Stimulated activated CD8-positive, alpha-beta memory T cell treated with anti-CD3 and anti-CD28 coated beads, Interleukin-7, amount 100 ng/mL, for 48 hours (primary cell): Measurements from ENCODE around the gene PRDX6.
"Not testable (repeated sequence)": the region's sequence is repeated elsewhere in the genome, so short reads cannot be mapped to it uniquely, and the experiment has no call there.

ENCODE experiments used
- DNase-seq, 2 donors: peaks; one replicate each; pipeline ENCODE4 v3.0.0-alpha.2; 2020; ENCODE audit warnings: low read depth in 1 of 2; ENCODE audit errors: extremely low read depth in 1 of 2

Gene PRDX6

DNA sequence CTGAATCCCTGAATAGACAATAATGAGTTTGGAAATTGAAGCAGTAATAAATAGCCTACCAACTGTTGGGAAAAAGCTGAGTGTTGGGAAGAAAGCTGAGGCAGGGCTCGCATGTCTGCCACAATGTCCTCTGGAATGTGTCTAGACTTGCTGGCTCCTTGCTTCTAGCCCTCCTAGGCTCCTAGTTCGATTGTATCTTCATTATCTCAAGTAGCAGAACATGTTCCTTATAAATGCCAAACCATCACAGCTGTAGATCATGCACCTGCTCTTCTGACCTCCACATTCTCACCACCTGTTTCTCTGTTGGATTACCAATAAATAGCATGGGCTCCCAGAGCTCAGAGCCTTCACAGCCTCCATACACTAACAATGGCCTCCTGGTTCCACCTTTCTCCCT, 12.9 kb upstream of the PRDX6 start:
- DNase-seq: not testable (repeated sequence)

GRCh38 chr1:173467426-173467825, 9.7 kb upstream of the PRDX6 start:
- no peak for DNase-seq

DNA sequence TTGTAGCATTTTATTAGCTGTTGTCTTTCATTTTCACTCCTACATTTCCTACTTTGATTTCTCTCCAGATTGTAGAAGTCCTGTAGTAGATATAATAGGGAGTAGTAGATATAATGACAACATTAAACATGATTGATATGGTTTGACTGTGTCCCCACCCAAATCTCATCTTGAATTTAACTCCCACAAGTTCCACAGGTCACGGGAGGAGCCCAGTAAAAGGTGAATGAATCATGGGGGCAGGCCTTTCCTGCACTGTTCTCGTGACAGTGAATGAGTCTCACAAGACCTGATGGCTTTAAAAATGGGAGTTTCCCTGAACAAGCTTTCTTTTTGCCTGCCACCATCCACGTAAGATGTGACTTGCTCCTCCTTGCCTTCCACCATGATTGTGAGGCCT, 7.5 kb upstream of the PRDX6 start:
- DNase-seq: no peak

DNA sequence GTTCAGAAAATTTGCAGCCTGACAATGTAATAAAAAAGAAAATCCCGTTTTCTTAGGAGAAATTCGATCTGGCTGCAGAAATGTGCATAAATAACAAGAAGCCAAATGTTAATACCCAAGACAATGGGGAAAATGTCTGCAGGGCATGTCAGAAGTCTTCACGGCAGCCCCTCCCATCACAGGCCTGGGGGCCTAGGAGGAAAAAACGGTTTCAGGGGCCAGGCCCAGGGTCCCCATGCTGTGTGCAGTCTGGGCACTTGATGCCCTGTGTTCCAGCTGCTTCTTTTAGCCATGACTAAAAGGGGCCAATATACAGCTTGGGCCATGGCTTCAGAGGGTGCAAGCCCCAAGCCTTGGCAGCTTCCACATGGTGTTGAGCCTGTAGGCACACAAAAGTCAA, 6.5 kb upstream of the PRDX6 start:
- no peak for DNase-seq

DNA sequence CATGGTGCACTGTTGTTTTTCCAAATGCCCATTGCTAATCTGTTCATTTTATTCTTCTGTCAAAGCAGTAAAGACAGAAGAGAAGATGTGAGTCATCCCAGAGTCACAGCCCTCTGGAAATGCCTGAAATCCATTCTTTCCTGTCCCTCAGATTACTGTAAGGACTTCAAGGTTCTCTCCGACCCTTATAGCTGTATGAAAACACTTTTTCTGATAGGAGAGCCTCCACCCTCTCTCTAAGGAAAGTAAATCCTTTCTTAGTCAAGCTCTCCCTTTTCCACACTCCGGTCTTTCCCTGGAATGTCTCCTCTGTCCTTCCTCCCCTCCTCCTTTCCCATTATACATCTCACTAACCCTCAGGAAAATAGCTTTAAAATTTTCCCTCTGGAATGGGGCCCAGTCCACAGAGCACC, 3.5 kb upstream of the PRDX6 start:
- no peak for DNase-seq

DNA sequence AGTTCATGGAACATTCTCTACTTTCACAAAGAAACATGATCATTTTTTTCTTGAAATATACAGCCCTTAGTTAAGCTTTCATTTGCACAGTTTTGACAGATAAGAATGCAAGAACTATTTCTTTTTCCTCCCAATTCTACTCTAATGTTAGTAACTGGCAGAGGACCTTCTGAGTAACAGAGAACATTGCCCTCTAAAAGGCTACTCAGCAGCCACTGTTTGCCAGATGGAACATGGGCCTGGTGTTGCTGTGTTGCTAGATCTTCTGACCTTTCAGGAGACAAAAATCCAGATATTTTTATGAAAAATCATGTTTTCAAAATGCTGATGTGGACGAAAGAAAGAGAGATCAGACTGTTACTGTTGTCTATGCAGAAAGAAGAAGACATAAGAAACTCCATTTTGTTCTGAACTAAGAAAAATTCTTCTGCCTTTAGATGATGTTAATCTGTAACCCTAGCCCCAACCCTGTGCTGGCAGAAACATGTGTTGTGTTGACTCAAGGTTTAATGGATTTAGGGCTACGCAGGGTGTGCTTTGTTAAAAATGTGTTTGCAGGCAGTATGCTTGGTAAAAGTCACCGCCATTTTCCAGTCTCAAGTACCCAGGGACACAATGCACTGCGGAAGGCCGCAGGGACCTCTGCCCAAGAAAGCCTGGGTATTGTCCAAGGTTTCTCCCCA, 2.9 kb upstream of the PRDX6 start:
- no peak for DNase-seq

- DNase-seq: not testable (repeated sequence)
Observed at GRCh38 chr1:173474780-173475421, 2.2 kb upstream of the PRDX6 start.

DNA sequence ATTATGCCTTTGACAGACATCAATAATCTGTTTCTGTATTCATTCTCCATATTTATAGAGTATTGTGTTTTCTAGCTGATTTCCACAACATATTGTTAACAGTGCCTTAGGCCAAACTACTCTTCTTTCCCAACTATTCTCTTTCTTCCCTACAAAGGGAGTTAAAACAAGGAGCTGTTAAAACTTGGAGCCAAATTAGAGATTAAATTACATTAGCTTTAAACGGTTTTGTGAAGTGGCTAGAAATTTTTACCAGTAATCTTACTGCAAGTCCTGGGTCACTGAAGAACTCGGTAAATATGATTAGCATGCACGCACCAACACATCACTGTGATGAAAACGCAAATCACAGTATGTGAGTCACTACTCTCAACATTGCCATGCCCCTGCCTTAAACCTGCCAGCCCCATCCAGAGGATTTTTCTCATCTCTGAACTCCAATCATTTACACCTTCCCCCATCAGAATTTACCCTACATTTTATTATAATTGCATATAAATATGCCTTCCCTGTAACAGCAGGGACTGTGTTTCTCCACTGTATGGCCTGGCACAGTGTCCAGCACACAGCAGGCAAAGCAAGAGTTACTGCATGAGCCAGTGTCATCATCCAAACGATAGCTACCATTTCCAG, 1.5 kb upstream of the PRDX6 start:
- peak in 1 of 2 donors; percentile 20 for DNase-seq

DNA sequence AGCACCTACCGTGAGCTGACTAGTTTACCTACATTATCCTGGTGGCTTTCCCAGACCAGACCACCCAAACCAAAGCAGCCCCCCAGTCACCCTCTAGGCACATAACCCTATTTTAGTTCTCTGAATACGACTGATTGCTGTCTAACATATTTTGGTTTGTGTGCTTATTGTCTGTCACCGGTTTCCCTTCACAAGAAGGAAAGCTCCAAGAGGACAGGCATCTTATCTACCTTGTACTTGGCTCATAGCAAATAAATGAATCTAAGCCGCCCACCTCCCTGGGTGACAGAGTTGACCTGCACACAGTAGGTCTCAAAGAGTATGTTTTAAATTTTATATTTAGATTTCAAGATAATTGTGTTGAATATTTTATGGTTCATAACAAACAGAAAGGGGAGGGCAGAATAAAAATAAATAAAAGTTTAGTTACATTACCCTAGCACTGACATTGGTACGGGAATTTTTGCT, 904 bp upstream of the PRDX6 start:
- DNase-seq: no peak

DNA sequence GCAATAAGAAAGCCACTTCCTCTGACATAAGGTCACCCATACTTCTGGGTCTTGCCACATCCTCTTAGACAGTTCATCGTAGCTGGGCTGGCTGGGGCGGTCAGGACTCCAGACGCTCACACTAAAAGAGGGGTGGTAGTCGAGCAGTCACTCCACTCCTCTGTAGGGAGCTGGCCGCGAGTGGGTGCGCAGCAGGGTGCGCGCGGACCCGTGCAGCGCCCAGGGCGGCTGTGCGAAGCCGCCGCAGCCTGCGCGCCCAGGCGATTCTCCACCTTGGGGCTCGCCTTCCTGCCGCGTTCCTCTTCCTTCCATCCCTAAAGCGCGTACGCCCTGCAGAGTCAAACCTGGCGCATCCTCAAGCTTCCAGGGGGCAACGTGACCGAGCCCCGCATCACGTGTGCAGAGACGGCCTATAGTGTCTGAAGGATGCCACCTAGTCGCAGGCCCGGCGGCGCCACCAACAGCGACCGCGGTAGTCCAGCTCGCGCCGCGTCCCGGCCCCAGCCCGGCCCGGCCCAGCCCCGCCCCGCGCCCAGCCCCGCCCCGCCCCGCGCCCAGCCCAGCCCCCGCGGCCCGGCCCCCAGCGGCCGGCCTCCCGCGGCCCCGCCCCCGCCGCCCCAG, 360 bp upstream of the PRDX6 start:
- peak; percentile 60 to 78 for DNase-seq

DNA sequence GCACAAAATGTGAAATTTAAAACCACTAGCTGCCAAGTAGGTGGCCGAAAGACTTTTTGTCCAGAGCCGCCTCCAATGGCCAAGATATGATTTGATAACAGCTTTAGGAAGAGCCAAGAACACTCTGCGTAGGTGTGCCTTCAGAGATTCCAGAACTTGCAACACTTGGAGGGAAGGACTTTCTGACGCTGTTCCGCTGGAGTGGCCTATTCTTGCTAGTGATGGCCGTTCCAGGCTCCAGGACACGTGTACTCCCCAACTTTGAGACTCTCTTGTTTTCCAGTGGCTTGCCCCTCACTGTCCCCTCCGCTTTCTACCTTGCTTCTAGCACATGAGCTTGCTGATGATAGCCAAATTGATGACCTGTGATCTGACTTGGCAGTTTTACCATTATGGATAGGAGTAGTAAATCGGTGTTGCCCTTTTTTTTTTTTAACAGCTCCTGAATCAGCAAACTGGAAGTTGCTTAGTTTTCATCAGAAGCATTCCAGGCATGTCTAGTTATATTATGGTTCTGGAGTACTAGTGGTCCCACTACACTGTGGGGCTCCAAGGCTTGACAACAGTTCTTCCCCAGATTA, 1.0 kb downstream of the PRDX6 start:
- DNase-seq: no peak

DNA sequence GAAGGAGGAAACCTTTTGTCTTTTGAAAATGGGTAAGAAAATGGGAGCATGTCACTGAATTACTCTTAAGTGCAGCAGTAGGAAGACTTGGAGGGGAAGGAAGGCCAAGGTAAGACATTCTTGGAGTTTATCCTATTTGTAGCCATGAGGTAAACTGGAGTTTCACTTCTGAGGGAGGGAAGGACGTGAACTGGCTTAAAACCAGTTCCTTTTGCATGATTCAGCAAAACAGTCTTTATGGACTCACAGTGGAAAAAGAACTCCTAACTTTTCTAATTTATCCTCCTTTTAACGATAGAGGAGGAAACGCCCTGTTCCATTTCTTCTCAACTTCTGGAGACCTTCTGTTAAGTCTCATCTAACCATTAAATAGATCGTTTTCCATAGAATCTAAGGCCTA, 2.5 kb downstream of the PRDX6 start:
- no peak for DNase-seq

GRCh38 chr1:173481195-173481772, 4.1 kb downstream of the PRDX6 start:
- no peak for DNase-seq

DNA sequence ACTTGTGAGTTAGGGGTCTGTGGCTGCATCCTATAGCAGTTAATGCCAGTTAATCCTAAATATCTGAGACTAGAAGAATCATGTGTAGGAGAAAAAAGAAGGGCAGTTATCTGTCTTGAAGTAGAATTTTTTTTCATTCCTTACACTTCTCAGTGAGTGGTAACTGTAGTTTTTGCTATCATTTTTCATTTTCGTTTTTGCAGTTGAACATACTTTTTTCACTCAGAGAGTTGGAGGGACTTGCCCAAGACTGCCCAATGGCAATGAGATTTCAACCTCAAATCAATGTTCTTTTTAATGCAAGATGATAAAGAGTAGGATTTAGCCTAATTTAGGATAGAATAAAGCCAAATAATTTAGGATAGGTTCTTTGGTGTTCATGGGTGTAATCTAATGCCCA, 5.5 kb downstream of the PRDX6 start:
- no peak for DNase-seq

DNA sequence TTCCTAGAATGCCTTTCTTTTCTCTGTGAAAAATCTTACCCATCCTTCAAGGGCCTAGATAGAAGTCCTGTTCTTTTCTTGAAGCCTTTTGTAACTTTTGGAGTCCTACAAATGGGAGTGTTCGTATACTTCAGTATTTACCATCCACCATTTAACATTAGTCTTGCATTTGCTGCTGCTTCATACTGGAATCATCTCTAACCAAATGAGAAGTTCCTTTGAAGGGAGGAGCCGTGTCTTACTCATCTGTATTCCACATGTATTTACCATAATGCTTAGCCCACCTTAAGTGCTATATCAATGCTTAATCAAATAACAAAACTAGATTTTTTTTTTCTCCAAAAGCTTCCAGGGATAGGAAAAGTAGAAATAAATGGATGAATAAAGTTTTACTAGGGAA, 7.1 kb downstream of the PRDX6 start:
- no peak for DNase-seq

- no peak for DNase-seq
Observed at GRCh38 chr1:173485401-173485800, 8.3 kb downstream of the PRDX6 start.

DNA sequence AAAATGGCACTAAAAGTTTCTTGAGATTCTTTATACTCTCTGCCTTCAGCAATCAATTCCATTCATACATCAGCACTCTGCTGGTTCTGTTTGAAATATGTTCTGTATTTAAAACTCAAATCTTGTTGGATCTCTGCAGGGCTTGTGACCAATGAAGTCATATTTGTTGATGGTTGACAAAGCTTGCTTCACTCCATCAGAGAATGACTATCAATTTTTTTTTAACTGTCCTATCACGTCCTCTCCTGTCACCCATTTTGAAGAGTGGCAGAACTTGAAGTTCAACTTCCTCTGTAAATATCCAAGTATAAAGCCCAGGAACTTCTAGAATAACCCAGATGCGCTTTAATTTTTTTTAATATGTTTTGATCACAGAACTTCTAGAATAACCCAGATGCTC, 10.9 kb downstream of the PRDX6 start:
- no peak for DNase-seq

DNA sequence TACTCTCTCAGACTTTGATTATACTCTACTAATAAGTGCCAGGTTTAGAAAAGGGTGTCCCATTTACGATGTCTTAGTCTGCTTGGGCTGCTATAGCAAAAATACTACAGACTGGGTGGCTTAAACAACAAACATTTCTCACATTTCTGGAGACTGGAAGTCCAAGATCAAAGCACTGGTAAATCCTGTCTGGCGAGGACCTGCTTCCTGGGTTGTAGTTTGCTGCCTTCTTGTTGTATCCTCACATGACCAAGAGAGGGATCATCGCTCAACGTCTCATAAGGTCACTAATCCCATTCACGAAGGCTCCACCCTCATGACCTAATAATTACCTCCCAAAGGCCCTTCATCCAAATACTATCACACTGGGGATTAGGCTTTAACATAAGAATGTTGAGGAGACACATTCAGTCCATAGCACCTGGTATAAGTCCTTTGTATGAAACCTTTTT, 12.0 kb downstream of the PRDX6 start:
- DNase-seq: no peak

DNA sequence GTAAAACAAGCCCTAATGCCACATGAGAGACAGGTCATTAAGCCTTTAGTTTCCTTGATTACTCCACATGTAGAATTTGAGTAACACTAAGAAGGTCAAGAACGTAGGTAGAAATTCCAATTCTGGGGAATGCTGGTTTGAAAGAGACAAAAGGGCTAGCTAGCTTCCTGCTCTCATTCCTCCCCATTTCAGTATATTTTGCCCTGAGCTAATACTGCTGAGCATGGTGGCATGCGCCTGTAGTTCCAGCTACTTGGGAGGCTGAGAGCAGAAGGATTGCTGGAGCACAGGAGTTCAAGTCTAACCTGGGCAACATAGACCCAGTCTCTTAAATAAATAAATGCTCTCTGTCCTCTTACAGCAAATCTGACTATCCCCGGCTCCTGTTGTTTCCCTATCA, 12.8 kb downstream of the PRDX6 start:
- no peak for DNase-seq

DNA sequence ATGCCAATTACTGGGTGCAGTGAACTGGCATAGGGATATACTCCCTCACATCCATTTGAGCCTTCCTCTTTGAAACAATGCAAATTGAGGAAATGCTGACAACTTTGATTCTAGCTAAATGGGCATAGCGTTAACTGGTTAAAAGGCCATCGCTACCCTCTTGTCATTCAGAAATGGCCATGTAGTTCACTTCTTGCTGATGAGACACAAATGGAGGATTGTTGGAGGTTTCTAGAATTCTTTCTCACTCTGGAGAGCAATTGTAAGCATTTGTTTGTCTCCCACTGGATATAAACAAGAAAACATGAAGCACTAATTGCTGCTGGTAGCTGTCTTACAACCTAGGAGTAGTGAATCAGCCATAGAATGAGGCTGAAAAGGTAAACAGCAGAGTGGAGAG, 14.4 kb downstream of the PRDX6 start:
- DNase-seq: no peak

DNA sequence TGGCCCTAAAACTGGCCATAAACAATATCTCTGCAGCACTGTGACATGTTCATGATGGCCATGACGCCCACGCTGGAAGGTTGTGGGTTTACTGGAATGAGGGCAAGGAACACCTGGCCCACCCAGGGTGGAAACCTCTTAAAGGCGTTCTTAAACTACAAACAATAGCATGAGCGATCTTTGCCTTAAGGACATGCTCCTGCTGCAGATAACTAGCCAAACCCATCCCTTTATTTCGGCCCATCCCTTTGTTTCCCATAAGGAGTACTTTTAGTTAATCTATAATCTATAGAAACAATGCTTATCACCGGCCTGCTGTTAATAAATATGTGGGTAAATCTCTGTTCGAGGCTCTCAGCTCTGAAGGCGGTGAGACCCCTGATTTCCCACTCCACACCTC, 16.0 kb downstream of the PRDX6 start:
- DNase-seq: not testable (repeated sequence)
